GM19452 (cell line): Measurements from ENCODE around the gene PCBP3.
"Not testable (repeated sequence)": the region's sequence is repeated elsewhere in the genome, so short reads cannot be mapped to it uniquely, and the experiment has no call there.

ENCODE experiments used
- ATAC-seq: cut with Tn5 transposase; IDR thresholded peaks from one replicate; pipeline ENCODE4 v1.9.1; 2021; ENCODE audit not compliant: unreplicated experiment

Gene PCBP3

GRCh38 chr21:45952974-45953373 lies 309.4 kb downstream of the PCBP3 start:
- no peak for ATAC-seq

- ATAC-seq, result no peak
Measured at GRCh38 chr21:45954261-45954660, 310.7 kb downstream of the PCBP3 start.

GRCh38 chr21:45954921-45955320 lies 311.4 kb downstream of the PCBP3 start:
- ATAC-seq, result no peak

GRCh38 chr21:45957551-45957950 lies 314.0 kb downstream of the PCBP3 start:
- no peak for ATAC-seq

GRCh38 chr21:45957981-45958600 lies 314.6 kb downstream of the PCBP3 start:
- no peak for ATAC-seq

- ATAC-seq, result no peak
Measured at GRCh38 chr21:45959182-45959581, 315.7 kb downstream of the PCBP3 start.

- ATAC-seq, result no peak
Measured at GRCh38 chr21:45959779-45960390, 316.4 kb downstream of the PCBP3 start.

GRCh38 chr21:45961408-45961807 lies 317.9 kb downstream of the PCBP3 start:
- ATAC-seq, result not testable (repeated sequence)

GRCh38 chr21:45962531-45963231 lies 319.2 kb downstream of the PCBP3 start:
- ATAC-seq, result no peak

- ATAC-seq, result no peak
Measured at GRCh38 chr21:45963232-45963570, 319.7 kb downstream of the PCBP3 start.

GRCh38 chr21:45964649-45965048 lies 321.1 kb downstream of the PCBP3 start:
- no peak for ATAC-seq

GRCh38 chr21:45965084-45965809 lies 321.7 kb downstream of the PCBP3 start:
- no peak for ATAC-seq

- no peak for ATAC-seq
Measured at GRCh38 chr21:45966791-45967394, 323.4 kb downstream of the PCBP3 start.

GRCh38 chr21:45969921-45970673 lies 326.6 kb downstream of the PCBP3 start:
- ATAC-seq, result no peak

- no peak for ATAC-seq
Measured at GRCh38 chr21:45970674-45971615, 327.4 kb downstream of the PCBP3 start.

- ATAC-seq, result no peak
Measured at GRCh38 chr21:45971616-45972352, 328.3 kb downstream of the PCBP3 start.

- no peak for ATAC-seq
Measured at GRCh38 chr21:45972353-45972715, 328.8 kb downstream of the PCBP3 start.

- no peak for ATAC-seq
Measured at GRCh38 chr21:45972716-45973474, 329.4 kb downstream of the PCBP3 start.
